DOHH2 (cell line): Measurements from ENCODE around the gene PGBD5.

Source experiments
- CTCF ChIP-seq: fragments of 200-600 bp; sonication (generic); IDR thresholded peaks from one replicate; pipeline ENCODE4 v1.5.1; 2014; ENCODE audit warnings: antibody characterized with exemption, mild to moderate bottlenecking, low read depth, low read length; ENCODE audit not compliant: poor library complexity, severe bottlenecking
- EZH2phosphoT487 ChIP-seq: fragments of 200-600 bp; sonication (generic); IDR thresholded peaks from 2 replicates; pipeline ENCODE4 v1.6.1; 2017; ENCODE audit warnings: borderline replicate concordance, mild to moderate bottlenecking, antibody characterized with exemption, low read length, moderate library complexity, mixed read lengths

GRCh38 chr1:230424391-230425251 is 1.5 kb downstream of the PGBD5 start:
- TF ChIP-seq CTCF (no peak), EZH2phosphoT487 (no peak)
